ENCODE results near the gene CPEB1.

DNA sequence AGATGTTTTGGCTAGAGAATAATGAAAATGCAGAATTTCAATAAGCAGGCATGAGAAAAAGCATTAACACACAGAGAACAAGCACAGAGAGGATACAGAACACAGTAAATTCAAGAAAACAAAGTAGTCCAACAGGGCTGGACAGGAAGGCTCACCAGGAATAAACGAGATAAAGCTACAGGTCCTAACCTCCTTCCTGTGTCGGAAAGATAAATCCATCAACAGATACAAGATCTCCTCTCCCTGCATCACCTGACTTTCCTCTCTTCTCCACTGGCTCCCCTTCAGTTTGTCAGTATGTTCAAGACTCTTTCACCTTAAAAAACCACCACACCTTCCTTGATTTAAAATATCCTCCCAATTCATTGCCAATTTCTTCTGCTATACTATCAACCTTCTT lies 11.4 kb downstream of the CPEB1 start:
- TF ChIP-seq CTCF (IDR thresholded peaks at IDR 0.05; ENCODE audit: insufficient read depth, low read depth, low read length) (no peak), EZH2 (IDR thresholded peaks at IDR 0.05; ENCODE audit: insufficient read depth, low read length) (no peak)
